Activated T-helper 2 cell treated with anti-CD3 and anti-CD28 coated beads, Interferon-gamma antibody, Interleukin-2, Interleukin-4, amounts not matched to agents 10 μg/mL and 5 μg/mL and 100 μg/mL, durations not matched to agents 14 hours and 24 hours and 36 hours (primary cell): ENCODE measurements around the gene ZNF575. TPM values are rescaled to one million over a fixed set of nuclear protein-coding genes. Genes with fewer than 3 reads are reported as not detected.
"Not testable (repeated sequence)": the region's sequence is repeated elsewhere in the genome, so short reads cannot be mapped to it uniquely, and the experiment has no call there.

ENCODE experiments used
- DNase-seq: peaks from one replicate; pipeline ENCODE4 v3.0.0; 2021; ENCODE audit warnings: low spot score
- H3K27ac Mint-ChIP-seq: one replicate; pipeline ENCODE4 v1.8.0; 2021; ENCODE audit warnings: mixed read lengths
- H3K27me3 Mint-ChIP-seq: one replicate; pipeline ENCODE4 v1.8.0; 2021; ENCODE audit warnings: low read depth, mixed read lengths
- H3K36me3 Mint-ChIP-seq: one replicate; pipeline ENCODE4 v1.8.0; 2021; ENCODE audit warnings: low read depth, mixed read lengths
- H3K4me1 Mint-ChIP-seq: one replicate; pipeline ENCODE4 v1.8.0; 2021; ENCODE audit warnings: low read depth, mixed read lengths
- H3K4me3 Mint-ChIP-seq: one replicate; pipeline ENCODE4 v1.8.0; 2021; ENCODE audit warnings: low read depth, mild to moderate bottlenecking, moderate library complexity, mixed read lengths
- H3K9me3 Mint-ChIP-seq: one replicate; pipeline ENCODE4 v1.8.0; 2021; ENCODE audit warnings: mixed read lengths
- intact Hi-C: fragments of 100-400 bp; cut with micrococcal nuclease; formaldehyde crosslinking; loops from one replicate; pipeline ENCODE4 v1.15.1; 2023
- total RNA-seq: library from RNA; stranded (reverse); gene quantifications from 2 replicates; pipeline ENCODE4 v1.2.3, GENCODE V29; 2022

ZNF575 gene
- total RNA-seq, 1 donor from 2014 or later: 2.1 TPM

GRCh38 chr19:43519436-43520088 is 13.4 kb upstream of the ZNF575 start:
- Mint-ChIP-seq H3K27me3 (no peaks in the 10 kb centered on the region), H3K9me3 (no peaks in the 10 kb centered on the region), H3K27ac (peak overlapping the region; percentile 17), H3K36me3 (peaks cover 14% of the 10 kb centered on the region), H3K4me3 (no peak overlapping the region), H3K4me1 (peaks cover 7% of the 10 kb centered on the region)
- DNase-seq: peak; percentile 65
- intact Hi-C loops: loop anchor here (1.0 to 10.0 kb wide), 3 partner anchors 72 to 265 kb away; partner anchors contain the start of gene KCNN4

DNA sequence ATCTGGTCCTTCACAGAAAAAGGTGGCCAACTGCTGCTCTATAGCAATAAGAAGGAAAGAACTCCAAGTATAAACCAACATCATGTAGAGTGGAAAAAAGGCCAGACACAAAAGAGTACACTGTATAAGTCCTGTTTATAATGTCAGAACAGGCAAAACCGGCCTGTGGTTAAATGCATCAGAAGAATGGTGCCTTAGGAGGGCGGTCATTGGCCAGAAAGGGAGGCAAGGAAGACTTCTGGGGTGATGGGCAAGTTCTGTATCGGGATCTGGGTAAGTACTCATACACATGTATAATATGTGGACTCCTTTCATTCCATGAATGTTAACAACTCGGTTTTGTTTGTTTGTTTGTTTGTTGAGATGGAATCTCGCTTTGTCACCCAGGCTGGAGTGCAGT is 10.1 kb upstream of the ZNF575 start:
- no peak for DNase-seq
- Mint-ChIP-seq H3K27ac (peak overlapping the region; percentile 63), H3K4me3 (peak overlapping the region; percentile 7), H3K27me3 (no peaks in the 10 kb centered on the region), H3K4me1 (peaks cover 16% of the 10 kb centered on the region), H3K36me3 (peaks cover 17% of the 10 kb centered on the region), H3K9me3 (no peaks in the 10 kb centered on the region)
- intact Hi-C loops: loop anchor here (10.0 kb wide), 1 partner anchor 262 kb away; the partner anchor contains the start of gene KCNN4

GRCh38 chr19:43523696-43524095 is 9.3 kb upstream of the ZNF575 start:
- intact Hi-C loops: loop anchor here (2.0 to 10.0 kb wide), 2 partner anchors 73 to 261 kb away; partner anchors contain the start of genes IRGQ, KCNN4 and ZNF576
- H3K9me3 Mint-ChIP-seq, H3K4me3 Mint-ChIP-seq, H3K27ac Mint-ChIP-seq, DNase-seq, H3K27me3 Mint-ChIP-seq: not testable (repeated sequence)
- H3K36me3 Mint-ChIP-seq: peaks cover 15% of the 10 kb centered on the region
- H3K4me1 Mint-ChIP-seq: peaks cover 16% of the 10 kb centered on the region

DNA sequence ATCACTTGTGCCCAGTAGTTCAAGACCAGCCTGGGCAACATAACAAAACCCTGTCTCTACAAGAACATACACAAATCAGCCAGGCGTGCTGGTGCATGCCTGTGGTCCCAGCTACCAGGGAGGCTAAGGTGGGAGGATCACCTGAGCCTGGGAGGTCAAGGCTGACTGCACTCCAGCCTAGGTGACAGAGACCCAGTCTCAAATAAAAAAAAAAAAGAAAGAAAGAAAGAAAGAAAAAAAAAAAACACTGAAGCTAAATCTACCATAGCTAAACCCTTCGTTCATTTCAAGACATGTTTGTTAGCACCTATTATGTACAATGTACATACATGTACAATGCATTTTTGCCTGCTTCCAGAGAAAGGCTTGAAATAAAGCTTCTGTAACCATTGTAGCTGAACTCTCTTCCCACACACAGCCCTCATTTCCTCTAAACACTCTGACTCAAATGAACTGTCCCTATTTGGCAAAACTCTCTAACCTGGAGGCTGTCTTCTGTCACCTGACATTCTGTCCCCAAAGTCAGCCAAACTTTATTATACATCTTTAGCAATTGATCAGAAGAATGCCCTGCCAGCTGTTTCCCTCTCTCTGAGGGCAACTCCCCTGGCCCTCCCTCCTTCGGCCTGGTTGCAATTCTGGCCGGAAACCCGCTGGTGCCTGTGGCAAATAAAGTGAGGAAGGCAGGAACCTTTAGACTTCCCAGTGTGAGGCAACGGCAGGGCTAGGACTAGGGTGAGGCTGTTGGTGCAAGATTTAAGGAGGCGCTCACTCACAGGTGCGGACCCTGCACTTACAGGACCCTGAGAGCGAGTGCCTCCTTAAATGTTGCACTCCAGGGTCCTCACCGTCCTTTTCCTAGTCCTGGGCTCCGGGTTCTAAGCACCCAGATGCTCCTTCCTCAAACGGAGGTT is 7.8 kb upstream of the ZNF575 start:
- no peaks in the 10 kb centered on the region for H3K9me3 Mint-ChIP-seq
- DNase-seq: no peak
- H3K4me1 Mint-ChIP-seq: peaks cover 12% of the 10 kb centered on the region
- intact Hi-C loops: loop anchor here (1.0 to 10.0 kb wide), 4 partner anchors 57 to 260 kb away; partner anchors contain the start of genes IRGQ, KCNN4 and ZNF576
- H3K27ac Mint-ChIP-seq: peak overlapping the region; percentile 97
- no peaks in the 10 kb centered on the region for H3K27me3 Mint-ChIP-seq
- peaks cover 11% of the 10 kb centered on the region for H3K36me3 Mint-ChIP-seq
- H3K4me3 Mint-ChIP-seq: peak overlapping the region; percentile 87

DNA sequence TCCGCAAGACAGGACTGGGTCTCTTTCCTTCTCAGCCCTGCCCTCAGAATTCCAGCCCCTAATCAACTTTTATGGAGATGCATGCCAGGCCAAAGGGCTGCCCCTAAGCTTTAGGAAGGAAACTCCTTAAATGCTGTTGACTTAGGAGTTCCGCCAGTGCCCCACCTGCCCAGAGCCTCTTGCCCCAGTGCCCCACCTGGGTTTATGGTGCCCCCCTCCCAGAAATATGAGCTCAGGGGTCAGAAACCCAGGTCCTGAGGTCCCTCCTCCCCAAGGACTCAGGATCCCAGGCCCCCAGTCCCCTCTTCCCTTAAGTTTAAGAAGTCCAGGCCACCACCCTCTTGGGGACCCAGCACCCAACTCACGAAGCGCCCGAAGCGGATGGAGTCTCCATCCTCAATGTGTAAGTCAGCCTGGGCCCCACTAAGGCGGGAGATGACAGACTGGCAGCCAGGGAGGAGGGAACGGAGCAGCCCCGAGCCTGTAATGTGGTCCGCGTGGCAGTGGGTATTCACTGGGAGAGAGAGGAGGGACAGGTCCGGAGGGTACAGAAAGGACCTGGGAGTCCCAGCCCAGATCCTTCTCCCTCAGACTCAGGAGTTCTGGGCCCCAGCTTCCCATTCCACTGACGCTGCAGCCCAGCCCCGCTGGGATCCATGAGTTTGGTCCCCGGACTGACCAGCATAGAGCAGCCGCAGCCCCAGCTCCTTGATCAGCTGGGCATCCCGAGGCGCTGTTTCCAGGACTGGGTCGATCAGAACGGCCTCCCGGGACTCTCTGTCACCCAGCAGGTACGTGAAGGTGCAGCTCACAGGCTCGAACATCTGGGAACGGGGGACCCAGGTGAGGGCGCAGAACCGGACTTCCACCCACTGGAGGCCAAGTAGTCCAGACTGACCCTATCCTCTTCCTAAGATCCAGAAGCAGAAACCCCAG is 6.9 kb upstream of the ZNF575 start:
- Mint-ChIP-seq H3K36me3 (peaks cover 11% of the 10 kb centered on the region), H3K9me3 (no peaks in the 10 kb centered on the region), H3K4me3 (peak overlapping the region; percentile 87), H3K27me3 (no peaks in the 10 kb centered on the region), H3K4me1 (peaks cover 12% of the 10 kb centered on the region), H3K27ac (peak overlapping the region; percentile 97)
- DNase-seq: no peak
- intact Hi-C loops: loop anchor here (1.0 to 10.0 kb wide), 5 partner anchors 56 to 259 kb away; partner anchors contain the start of genes IRGQ, KCNN4 and ZNF576

DNA sequence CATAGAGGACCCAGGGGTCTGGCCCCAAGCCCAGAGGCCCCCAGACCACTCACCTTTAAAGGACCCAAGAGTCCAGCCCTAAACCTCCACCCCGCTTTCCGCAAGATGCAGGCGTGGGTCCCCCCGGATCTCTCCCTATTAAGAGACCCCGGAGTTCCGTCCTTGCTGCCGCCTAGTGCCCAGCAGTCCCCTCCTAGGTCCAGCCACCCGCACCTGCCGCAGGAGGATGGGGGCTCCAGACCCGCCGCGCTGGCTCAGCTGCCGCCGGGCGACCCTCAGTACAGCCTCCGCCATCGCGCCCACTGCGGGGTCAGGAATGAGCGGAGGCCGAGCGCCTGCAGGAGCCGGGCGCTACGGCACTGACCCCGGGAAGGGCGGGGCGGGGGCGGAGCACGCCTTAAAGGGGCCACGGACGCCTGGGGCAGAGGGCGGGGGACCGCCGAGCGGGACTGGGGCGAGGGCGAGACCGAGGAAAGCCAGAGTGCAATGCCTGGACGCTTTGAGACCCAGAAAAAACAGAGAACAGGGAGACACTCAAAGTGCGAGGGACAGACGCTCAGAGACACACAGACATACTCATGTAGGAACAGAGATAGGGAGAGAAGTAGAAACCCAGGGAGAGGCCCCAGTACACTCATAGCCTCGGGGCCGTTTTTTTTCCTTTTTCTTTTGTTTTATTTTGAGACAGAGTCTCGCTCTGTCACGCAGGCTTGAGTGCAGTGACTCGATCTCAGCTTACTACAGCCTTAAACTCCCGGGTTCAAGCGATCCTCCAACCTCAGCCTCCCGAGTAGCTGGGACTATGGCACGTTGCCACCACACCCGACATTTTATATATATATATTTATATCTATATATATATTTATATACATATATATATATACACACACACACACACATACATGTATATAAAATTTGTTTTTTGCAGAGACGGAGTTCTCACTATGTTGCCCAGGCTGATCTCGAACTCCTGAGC is 5.8 kb upstream of the ZNF575 start, which contains the start of gene ETHE1:
Gene ETHE1, minus strand, starts transcription at position 318 of the 976 bp plus-strand sequence. Its CDS starts 24 bp downstream, at position 294.
- peak; percentile 76 for DNase-seq
- Mint-ChIP-seq H3K4me3 (peak within 1 kb of the TSS; percentile 87), H3K27ac (peak within 1 kb of the TSS; percentile 97), H3K27me3 (no peaks in the 10 kb centered on the region), H3K36me3 (peaks cover 11% of the 10 kb centered on the region), H3K4me1 (peaks cover 12% of the 10 kb centered on the region), H3K9me3 (no peaks in the 10 kb centered on the region)
- intact Hi-C loops: loop anchor here (2.0 to 10.0 kb wide), 3 partner anchors 55 to 258 kb away; partner anchors contain the start of gene KCNN4

GRCh38 chr19:43527860-43528622 is 4.9 kb upstream of the ZNF575 start:
- Mint-ChIP-seq H3K27me3 (no peaks in the 10 kb centered on the region), H3K36me3 (peaks cover 7% of the 10 kb centered on the region), H3K27ac (peak overlapping the region; percentile 60), H3K4me3 (peak overlapping the region; percentile 47), H3K9me3 (no peaks in the 10 kb centered on the region), H3K4me1 (peaks cover 15% of the 10 kb centered on the region)
- intact Hi-C loops: loop anchor here (2.0 to 10.0 kb wide), 3 partner anchors 54 to 257 kb away; partner anchors contain the start of gene KCNN4
- DNase-seq: no peak

DNA sequence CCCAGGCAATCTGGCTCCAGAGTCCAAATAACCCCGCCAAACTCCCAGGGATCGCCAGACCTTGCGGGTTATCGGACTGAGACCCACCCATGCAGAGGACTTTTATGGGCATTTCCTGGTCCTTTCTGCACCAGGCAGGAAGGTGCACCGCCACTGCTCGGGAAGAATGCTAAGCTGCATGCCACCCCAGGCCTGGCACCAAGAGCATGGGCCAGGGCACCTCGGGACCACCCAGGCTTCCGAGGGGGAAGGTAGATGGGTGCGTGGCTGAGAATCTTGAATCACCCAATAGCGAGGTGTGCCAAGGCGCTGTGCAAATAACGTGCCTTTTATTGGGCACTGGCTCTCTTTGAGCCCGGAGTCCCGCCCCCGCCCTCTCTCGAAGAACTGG is 422 bp upstream of the ZNF575 start:
- H3K4me3 Mint-ChIP-seq: peak overlapping the region; percentile 80

DNA sequence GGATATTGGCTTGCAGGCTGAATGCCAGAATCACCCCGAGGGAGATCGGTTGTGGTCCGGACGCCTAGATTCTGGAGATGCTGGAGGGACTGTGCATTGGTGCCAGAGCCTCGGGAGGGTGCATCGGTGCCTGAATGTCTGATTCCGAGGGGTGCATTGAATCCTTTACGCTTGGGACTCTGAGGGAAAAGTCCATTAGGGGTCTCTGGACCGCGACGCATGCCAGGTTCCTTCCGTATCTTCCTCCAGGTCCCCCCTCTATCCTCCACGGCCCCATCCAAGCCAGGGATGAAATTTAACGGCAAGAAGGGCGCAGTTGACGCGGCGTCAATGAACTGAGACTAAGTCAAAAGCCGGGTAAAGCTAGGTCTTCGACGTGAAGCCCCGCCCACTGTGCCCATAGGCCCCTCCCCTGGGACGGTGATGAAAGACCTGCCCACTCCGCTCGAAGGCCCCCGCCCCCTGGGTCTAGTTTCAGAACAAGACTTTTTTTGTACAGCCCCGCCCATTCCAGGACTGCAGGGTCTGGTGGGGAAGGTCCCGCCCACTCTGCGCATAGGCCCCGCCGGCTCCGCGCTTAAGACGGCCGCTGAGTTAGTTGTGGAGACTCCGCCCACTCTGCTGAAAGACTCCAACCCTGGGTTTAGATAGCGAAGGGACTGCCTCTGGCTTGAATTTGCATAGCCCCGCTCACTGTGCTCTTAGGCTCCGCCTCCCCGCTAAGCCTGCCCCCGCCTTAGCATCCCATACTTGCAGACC is 737 bp downstream of the ZNF575 start:
- peaks cover 16% of the 10 kb centered on the region for H3K36me3 Mint-ChIP-seq
- intact Hi-C loops: loop anchor here (2.0 kb wide), 2 partner anchors 63 to 71 kb away; partner anchors contain the start of genes IRGQ and ZNF576
- peak overlapping the region; percentile 90 for H3K27ac Mint-ChIP-seq
- H3K27me3 Mint-ChIP-seq: no peaks in the 10 kb centered on the region
- peak overlapping the region; percentile 87 for H3K4me3 Mint-ChIP-seq
- H3K9me3 Mint-ChIP-seq: no peaks in the 10 kb centered on the region
- peaks cover 8% of the 10 kb centered on the region for H3K4me1 Mint-ChIP-seq
- DNase-seq: peak; percentile 93

More for the DNA sequence above, 422 bp upstream of the ZNF575 start:
- no peaks in the 10 kb centered on the region for H3K27me3 Mint-ChIP-seq
- peaks cover 8% of the 10 kb centered on the region for H3K36me3 Mint-ChIP-seq
- H3K4me1 Mint-ChIP-seq: peaks cover 8% of the 10 kb centered on the region
- no peak for DNase-seq
- intact Hi-C loops: loop anchor here (2.0 kb wide), 2 partner anchors 64 to 70 kb away; partner anchors contain the start of genes IRGQ and ZNF576
- no peaks in the 10 kb centered on the region for H3K9me3 Mint-ChIP-seq
- H3K27ac Mint-ChIP-seq: peak overlapping the region; percentile 82

DNA sequence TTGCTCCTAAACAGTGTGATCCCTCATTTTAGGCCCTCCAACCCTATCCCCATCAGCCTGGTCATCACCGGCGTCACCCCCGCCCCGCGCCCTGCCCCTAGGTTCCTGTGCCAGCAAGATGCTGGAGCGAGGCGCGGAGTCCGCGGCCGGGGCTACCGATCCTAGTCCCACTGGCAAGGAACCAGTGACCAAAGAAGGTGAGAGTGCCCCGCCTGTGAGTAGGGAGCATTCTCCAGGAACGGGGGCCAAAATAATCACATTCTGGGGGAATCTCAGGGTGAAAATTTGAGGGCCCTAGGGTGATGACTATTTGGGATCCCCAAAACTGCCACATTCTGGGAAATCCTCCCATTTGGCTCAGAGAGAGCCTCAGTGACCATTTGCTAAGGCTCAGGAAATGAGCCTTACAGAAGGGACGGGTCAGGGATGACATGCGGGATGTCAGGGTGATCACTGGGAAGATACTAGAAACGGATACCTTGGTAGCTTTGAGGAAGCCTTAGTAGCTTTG is 1.4 kb downstream of the ZNF575 start:
- Mint-ChIP-seq H3K36me3 (peaks cover 22% of the 10 kb centered on the region), H3K9me3 (peaks cover 4% of the 10 kb centered on the region), H3K4me1 (peaks cover 8% of the 10 kb centered on the region), H3K27me3 (no peaks in the 10 kb centered on the region), H3K4me3 (peak overlapping the region; percentile 87), H3K27ac (peak overlapping the region; percentile 90)
- intact Hi-C loops: no loop called here
- no peak for DNase-seq
